Transverse colon (tissue), 4 donors: Measurements from ENCODE around the gene ZNF891.

Source experiments
- POLR2AphosphoS5 ChIP-seq, 3 donors: sonication (generic); formaldehyde crosslinking; IDR thresholded peaks; one replicate each; pipeline ENCODE4 v1.6.1; 2016; ENCODE audit warnings: antibody characterized with exemption in 3 of 3
- TF ChIP-seq, protein P1 (sequence below), 5 experiments: fragments of 200-600 bp in 3 of 5; fragments of 450-650 bp in 2 of 5; sonication (generic) in 3 of 5; IDR thresholded peaks; 1 replicate in 2 of 5; 2 replicates in 3 of 5; pipeline ENCODE4 v1.5.1; 2016 to 2017; ENCODE audit warnings: antibody characterized with exemption in 5 of 5, inconsistent platforms in 3 of 5, mild to moderate bottlenecking in 2 of 5, moderate library complexity in 1 of 5

DNA sequence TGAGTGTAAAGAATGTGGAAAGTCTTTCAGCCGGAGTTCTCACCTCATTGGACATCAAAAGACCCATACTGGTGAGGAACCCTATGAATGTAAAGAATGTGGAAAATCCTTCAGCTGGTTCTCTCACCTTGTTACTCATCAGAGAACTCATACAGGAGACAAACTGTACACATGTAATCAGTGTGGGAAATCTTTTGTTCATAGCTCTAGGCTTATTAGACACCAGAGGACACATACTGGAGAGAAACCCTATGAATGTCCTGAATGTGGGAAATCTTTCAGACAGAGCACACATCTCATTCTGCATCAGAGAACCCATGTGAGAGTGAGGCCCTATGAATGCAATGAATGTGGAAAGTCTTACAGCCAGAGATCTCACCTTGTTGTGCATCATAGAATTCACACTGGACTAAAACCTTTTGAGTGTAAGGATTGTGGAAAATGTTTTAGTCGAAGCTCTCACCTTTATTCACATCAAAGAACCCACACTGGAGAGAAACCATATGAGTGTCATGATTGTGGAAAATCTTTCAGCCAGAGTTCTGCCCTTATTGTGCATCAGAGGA is 26.1 kb upstream of the ZNF891 start:
- TF ChIP-seq, protein P1, sequence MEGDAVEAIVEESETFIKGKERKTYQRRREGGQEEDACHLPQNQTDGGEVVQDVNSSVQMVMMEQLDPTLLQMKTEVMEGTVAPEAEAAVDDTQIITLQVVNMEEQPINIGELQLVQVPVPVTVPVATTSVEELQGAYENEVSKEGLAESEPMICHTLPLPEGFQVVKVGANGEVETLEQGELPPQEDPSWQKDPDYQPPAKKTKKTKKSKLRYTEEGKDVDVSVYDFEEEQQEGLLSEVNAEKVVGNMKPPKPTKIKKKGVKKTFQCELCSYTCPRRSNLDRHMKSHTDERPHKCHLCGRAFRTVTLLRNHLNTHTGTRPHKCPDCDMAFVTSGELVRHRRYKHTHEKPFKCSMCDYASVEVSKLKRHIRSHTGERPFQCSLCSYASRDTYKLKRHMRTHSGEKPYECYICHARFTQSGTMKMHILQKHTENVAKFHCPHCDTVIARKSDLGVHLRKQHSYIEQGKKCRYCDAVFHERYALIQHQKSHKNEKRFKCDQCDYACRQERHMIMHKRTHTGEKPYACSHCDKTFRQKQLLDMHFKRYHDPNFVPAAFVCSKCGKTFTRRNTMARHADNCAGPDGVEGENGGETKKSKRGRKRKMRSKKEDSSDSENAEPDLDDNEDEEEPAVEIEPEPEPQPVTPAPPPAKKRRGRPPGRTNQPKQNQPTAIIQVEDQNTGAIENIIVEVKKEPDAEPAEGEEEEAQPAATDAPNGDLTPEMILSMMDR (IDR thresholded peaks at IDR 0.05), result no peak
- no peak for TF ChIP-seq POLR2AphosphoS5 (IDR thresholded peaks at IDR 0.05)
